Endodermal cell (in vitro differentiated cells): ENCODE measurements around the gene GRN. TPM values are rescaled to one million over a fixed set of nuclear protein-coding genes. Genes with fewer than 3 reads are reported as not detected.

ENCODE experiments used
- DNase-seq: peaks from one replicate; pipeline ENCODE4 v3.0.0-alpha.2; 2017
- H3K27ac ChIP-seq: 2 replicates; pipeline ENCODE4 v1.5.1; 2013; ENCODE audit warnings: mild to moderate bottlenecking, low read depth, low read length, moderate library complexity
- H3K27me3 ChIP-seq: 2 replicates; pipeline ENCODE4 v1.6.1; 2013; ENCODE audit warnings: mild to moderate bottlenecking, low read length, moderate library complexity; ENCODE audit not compliant: insufficient read depth, control insufficient read depth, poor library complexity, severe bottlenecking
- H3K36me3 ChIP-seq: 2 replicates; pipeline ENCODE4 v1.7.0; 2013; ENCODE audit warnings: mild to moderate bottlenecking, low read length, moderate library complexity; ENCODE audit not compliant: control insufficient read depth, insufficient read depth
- H3K4me1 ChIP-seq: one replicate; pipeline ENCODE4 v1.7.0; 2013; ENCODE audit warnings: low read length; ENCODE audit not compliant: control insufficient read depth, insufficient read depth
- H3K4me3 ChIP-seq: 2 replicates; pipeline ENCODE4 v1.5.1; 2013; ENCODE audit warnings: mild to moderate bottlenecking, low read length, moderate library complexity
- H3K9ac ChIP-seq: 2 replicates; pipeline ENCODE4 v1.6.1; 2013; ENCODE audit warnings: mild to moderate bottlenecking, low read length, moderate library complexity; ENCODE audit not compliant: poor library complexity, severe bottlenecking; ENCODE audit errors: extremely low read depth
- H3K9me3 ChIP-seq: 2 replicates; pipeline ENCODE4 v1.6.1; 2013; ENCODE audit warnings: mild to moderate bottlenecking, low read length, moderate library complexity; ENCODE audit not compliant: control insufficient read depth
- H3K27ac Mint-ChIP-seq: 2 replicates; pipeline ENCODE4 v1.8.0; 2020; ENCODE audit warnings: mixed read lengths
- H3K27me3 Mint-ChIP-seq: 2 replicates; pipeline ENCODE4 v1.8.0; 2021; ENCODE audit warnings: mild to moderate bottlenecking, mixed read lengths; ENCODE audit not compliant: insufficient read depth
- H3K36me3 Mint-ChIP-seq: 2 replicates; pipeline ENCODE4 v1.8.0; 2020; ENCODE audit warnings: low read depth, mixed read lengths
- H3K4me1 Mint-ChIP-seq: 2 replicates; pipeline ENCODE4 v1.8.0; 2020; ENCODE audit warnings: mixed read lengths
- H3K4me3 Mint-ChIP-seq: 2 replicates; pipeline ENCODE4 v1.8.0; 2020; ENCODE audit warnings: mild to moderate bottlenecking, moderate library complexity, mixed read lengths
- H3K9me3 Mint-ChIP-seq: 2 replicates; pipeline ENCODE4 v1.8.0; 2020; ENCODE audit warnings: mild to moderate bottlenecking, mixed read lengths
- CTCF ChIP-seq: fragments of 200-600 bp; sonication (generic); conservative IDR thresholded peaks from 2 replicates; pipeline ENCODE4 v1.5.0; 2021; ENCODE audit warnings: antibody characterized with exemption, mild to moderate bottlenecking
- WGBS, 2 experiments: methylation state at CpG; one replicate each; pipeline versions ENCODE4 v1.1.5 to v1.1.7; 2013; ENCODE audit warnings: missing lambda C conversion rate in 2 of 2, mixed read lengths in 1 of 2; ENCODE audit not compliant: insufficient coverage in 1 of 2, insufficient read length in 1 of 2; 5-methylcytosine and 5-hydroxymethylcytosine counted together
- total RNA-seq, 2 donors: library from RNA; stranded (reverse); fragmentation: NEBNext Ultra II Directional in 1 of 2; extraction: Animal tissue kit (Norgen Biotek cat#: 25700) in 1 of 2; gene quantifications; 2 replicates in 1 of 2; 3 replicates in 1 of 2; pipeline ENCODE4 v1.2.1, GENCODE V29; 2021

GRN gene
- total RNA-seq, 2 donors from 2014 or later, result 178 to 205 TPM

GRCh38 chr17:44400226-44400847, 55.2 kb downstream of the GRN start:
- H3K27me3 ChIP-seq, result no peaks in the 10 kb centered on the region
- Mint-ChIP-seq H3K9me3 (no peaks in the 10 kb centered on the region), H3K27ac (peak overlapping the region; percentile 16), H3K4me3 (no peak overlapping the region), H3K27me3 (no peaks in the 10 kb centered on the region), H3K36me3 (peaks cover 55% of the 10 kb centered on the region), H3K4me1 (no peaks in the 10 kb centered on the region)
- peak; percentile 75 for TF ChIP-seq CTCF
- H3K36me3 ChIP-seq, result peaks cover 90% of the 10 kb centered on the region
- DNase-seq, result no peak
- 98 to 100% methylated on average over 2 to 3 of the region's 3 CpGs for WGBS, 2 experiments
- no peak overlapping the region for H3K4me3 ChIP-seq
- no peaks in the 10 kb centered on the region for H3K4me1 ChIP-seq
- H3K9me3 ChIP-seq, result no peaks in the 10 kb centered on the region
- H3K9ac ChIP-seq, result no peak overlapping the region
- H3K27ac ChIP-seq, result no peak overlapping the region

Other genes with a start within 250 kb of the GRN start
- gene HDAC5, start 221.7 kb upstream of the GRN start, total RNA-seq, result 10 to 100 TPM; 36.9 to 64.6 TPM
- gene HROB, start 203.4 kb upstream of the GRN start, total RNA-seq, result 10 to 100 TPM; 20.9 to 23.4 TPM
- gene ASB16, start 174.6 kb upstream of the GRN start, total RNA-seq, result under 1 TPM in 1 of 2 donors, not detected in 1; 0.53 TPM
- 10 to 100 TPM; 28.8 to 33.1 TPM for gene TMUB2, start 158.3 kb upstream of the GRN start, total RNA-seq
- 100 to 1,000 TPM; 118 to 144 TPM for gene ATXN7L3, start 145.4 kb upstream of the GRN start, total RNA-seq
- gene UBTF, start 125.6 kb upstream of the GRN start, total RNA-seq, result 10 to 100 TPM; 62.0 to 89.9 TPM
- under 1 TPM in 1 of 2 donors, not detected in 1; 0.04 TPM for gene SLC4A1, start 77.2 kb upstream of the GRN start, total RNA-seq
- gene RUNDC3A, start 36.7 kb upstream of the GRN start, total RNA-seq, result 1 to 10 TPM; 1.0 to 2.1 TPM
- 100 to 1,000 TPM; 191 to 201 TPM for gene SLC25A39, start 20.5 kb upstream of the GRN start, total RNA-seq
- 10 to 100 TPM; 45.7 to 51.9 TPM for gene FAM171A2, start 18.6 kb downstream of the GRN start, total RNA-seq
- gene ITGA2B, start 44.3 kb downstream of the GRN start, total RNA-seq, result 1 to 10 TPM; 5.2 to 8.5 TPM
- gene GPATCH8, start 158.1 kb downstream of the GRN start, total RNA-seq, result 10 to 100 TPM; 49.9 to 55.2 TPM
- 10 to 100 TPM; 20.6 to 21.9 TPM for gene FZD2, start 212.2 kb downstream of the GRN start, total RNA-seq